Neural cell (in vitro differentiated cells): ENCODE results near the gene CCDC40. TPM values are rescaled to one million over a fixed set of nuclear protein-coding genes. Genes with fewer than 3 reads are reported as not detected.

Experiments
- H2AFZ ChIP-seq: fragments of 200-600, 300-800 bp; sonication (generic), shearing (Covaris generic); 2 replicates; pipeline ENCODE4 v1.6.0; 2014; ENCODE audit warnings: low read depth, mild to moderate bottlenecking, antibody characterized with exemption, low read length, moderate library complexity
- H3F3A ChIP-seq: fragments of 200-600 bp; shearing (Covaris generic); 2 replicates; pipeline ENCODE4 v1.6.1; 2016; ENCODE audit warnings: mild to moderate bottlenecking, moderate library complexity, mixed read lengths, antibody characterized with exemption, low read length; ENCODE audit not compliant: insufficient read depth, poor library complexity, severe bottlenecking
- H3K27ac ChIP-seq: fragments of 200-600, 300-800 bp; sonication (generic), shearing (Covaris generic); 2 replicates; pipeline ENCODE4 v1.5.1; 2014; ENCODE audit warnings: mild to moderate bottlenecking, low read length, moderate library complexity
- H3K27me3 ChIP-seq: fragments of 300-800, 200-600 bp; sonication (generic), shearing (Covaris generic); 2 replicates; pipeline ENCODE4 v1.6.0; 2014; ENCODE audit warnings: mild to moderate bottlenecking, low read depth, low read length, moderate library complexity; ENCODE audit not compliant: insufficient read depth
- H3K36me3 ChIP-seq: fragments of 300-800, 200-600 bp; sonication (generic), shearing (Covaris generic); 2 replicates; pipeline ENCODE4 v1.5.1; 2014; ENCODE audit warnings: mild to moderate bottlenecking, antibody characterized with exemption, low read length, moderate library complexity; ENCODE audit not compliant: insufficient read depth
- H3K4me2 ChIP-seq: fragments of 300-800, 200-600 bp; sonication (generic), shearing (Covaris generic); 2 replicates; pipeline ENCODE4 v1.6.0; 2014; ENCODE audit warnings: mild to moderate bottlenecking, low read length
- H3K4me3 ChIP-seq: fragments of 300-800, 200-600 bp; sonication (generic), shearing (Covaris generic); 2 replicates; pipeline ENCODE4 v1.5.1; 2014; ENCODE audit warnings: mild to moderate bottlenecking, low read length, moderate library complexity
- H3K79me2 ChIP-seq: fragments of 200-600 bp; shearing (Covaris generic); replicated peaks from 2 replicates; pipeline ENCODE4 v1.6.0; 2014; ENCODE audit warnings: mild to moderate bottlenecking, low read length, moderate library complexity; ENCODE audit not compliant: insufficient read depth
- H3K9ac ChIP-seq: fragments of 300-800, 200-600 bp; sonication (generic), shearing (Covaris generic); 2 replicates; pipeline ENCODE4 v1.6.1; 2016; ENCODE audit warnings: mild to moderate bottlenecking, low read length, mixed read lengths
- H3K9me2 ChIP-seq: fragments of 200-600 bp; shearing (Covaris generic); 2 replicates; pipeline ENCODE4 v1.6.1; 2016; ENCODE audit warnings: mild to moderate bottlenecking, low read length, mixed read lengths; ENCODE audit not compliant: insufficient read depth
- H3K9me3 ChIP-seq: fragments of 200-600, 300-800 bp; sonication (generic), shearing (Covaris generic); 2 replicates; pipeline ENCODE4 v1.6.1; 2016; ENCODE audit warnings: mild to moderate bottlenecking, mixed run types, low read length, moderate library complexity, mixed read lengths
- H4K20me1 ChIP-seq: fragments of 200-600 bp; shearing (Covaris generic); 2 replicates; pipeline ENCODE4 v1.6.1; 2016; ENCODE audit warnings: mild to moderate bottlenecking, mixed run types; ENCODE audit not compliant: insufficient read depth
- CTCF ChIP-seq: fragments of 450-650 bp; IDR thresholded peaks from 2 replicates; pipeline ENCODE4 v1.5.1; 2014; ENCODE audit warnings: antibody characterized with exemption, mild to moderate bottlenecking, moderate library complexity; ENCODE audit not compliant: poor library complexity, severe bottlenecking
- EP300 ChIP-seq: fragments of 450-650 bp; conservative IDR thresholded peaks from 2 replicates; pipeline ENCODE4 v1.6.1; 2014; ENCODE audit warnings: antibody characterized with exemption, mild to moderate bottlenecking, moderate library complexity; ENCODE audit not compliant: poor library complexity, severe bottlenecking
- EZH2 ChIP-seq: fragments of 200-600, 300-800 bp; shearing (Covaris generic), sonication (generic); IDR thresholded peaks from 2 replicates; pipeline ENCODE4 v1.6.1; 2014; ENCODE audit warnings: antibody characterized with exemption, low read length, borderline replicate concordance, mild to moderate bottlenecking; ENCODE audit not compliant: insufficient read depth, poor library complexity, severe bottlenecking
- MXI1 ChIP-seq: fragments of 450-650 bp; conservative IDR thresholded peaks from 2 replicates; pipeline ENCODE4 v1.6.1; 2014; ENCODE audit warnings: antibody characterized with exemption, mild to moderate bottlenecking; ENCODE audit not compliant: poor library complexity, severe bottlenecking
- POLR2AphosphoS5 ChIP-seq: IDR thresholded peaks from 2 replicates; pipeline ENCODE4 v1.6.1; 2012
- RAD21 ChIP-seq: fragments of 450-650 bp; conservative IDR thresholded peaks from 2 replicates; pipeline ENCODE4 v1.6.1; 2014; ENCODE audit warnings: antibody characterized with exemption, mild to moderate bottlenecking, moderate library complexity
- REST ChIP-seq: IDR thresholded peaks from 2 replicates; pipeline ENCODE4 v1.6.1; 2012; ENCODE audit warnings: borderline replicate concordance
- SMC3 ChIP-seq: fragments of 450-650 bp; conservative IDR thresholded peaks from 2 replicates; pipeline ENCODE4 v1.6.1; 2014; ENCODE audit warnings: antibody characterized with exemption, mild to moderate bottlenecking, moderate library complexity; ENCODE audit not compliant: poor library complexity
- TAF1 ChIP-seq: IDR thresholded peaks from 2 replicates; pipeline ENCODE4 v1.6.1; 2012; ENCODE audit warnings: low read depth
- polyA plus RNA-seq: library from polyadenylated mRNA; depleted of rRNA; stranded (reverse); fragments of >200 nt; gene quantifications from 2 replicates; pipeline ENCODE4 v1.2.3, GENCODE V29; 2014

The CCDC40 gene
- polyA plus RNA-seq, 1 donor from 2014 or later, result 5.5 TPM

GRCh38 chr17:80111702-80112470 is 75.4 kb downstream of the CCDC40 start:
- H3K36me3 ChIP-seq, result no peaks in the 10 kb centered on the region
- H3K79me2 ChIP-seq, result no peaks in the 10 kb centered on the region
- H3K27me3 ChIP-seq, result no peaks in the 10 kb centered on the region
- H3K4me2 ChIP-seq, result no peak overlapping the region
- no peaks in the 10 kb centered on the region for H4K20me1 ChIP-seq
- no peaks in the 10 kb centered on the region for H3F3A ChIP-seq
- H3K27ac ChIP-seq, result no peak overlapping the region
- H3K9me2 ChIP-seq, result no peaks in the 10 kb centered on the region
- TF ChIP-seq MXI1 (no peak), POLR2AphosphoS5 (no peak), EZH2 (no peak), SMC3 (no peak), EP300 (no peak), CTCF (no peak), RAD21 (no peak), REST (no peak), TAF1 (no peak)
- H3K9ac ChIP-seq, result no peak overlapping the region
- H3K9me3 ChIP-seq, result no peaks in the 10 kb centered on the region
- no peak overlapping the region for H2AFZ ChIP-seq
- no peak overlapping the region for H3K4me3 ChIP-seq

- TF ChIP-seq MXI1, result no peak
- TF ChIP-seq REST, result no peak
- TF ChIP-seq CTCF, result no peak
- TF ChIP-seq SMC3, result no peak
- no peak for TF ChIP-seq EZH2
- TF ChIP-seq TAF1, result no peak
- no peak for TF ChIP-seq POLR2AphosphoS5
- TF ChIP-seq EP300, result no peak
- no peak for TF ChIP-seq RAD21
- Histone ChIP-seq H3K79me2 (no peaks in the 10 kb centered on the region), H2AFZ (no peak overlapping the region), H3K9ac (no peak overlapping the region), H3K9me3 (no peaks in the 10 kb centered on the region), H3F3A (no peaks in the 10 kb centered on the region), H4K20me1 (no peaks in the 10 kb centered on the region), H3K27ac (no peak overlapping the region), H3K9me2 (no peaks in the 10 kb centered on the region), H3K4me3 (no peak overlapping the region), H3K4me2 (no peak overlapping the region), H3K27me3 (no peaks in the 10 kb centered on the region), H3K36me3 (no peaks in the 10 kb centered on the region)
These were observed 76.1 kb downstream of the CCDC40 start for GRCh38 chr17:80112471-80113032.
